Limb (tissue), 2 donors: ENCODE results near the gene OR7G1.
A peak's percentile ranks its signal among the peaks of the same experiment; 100 is the strongest.

Experiments
- DNase-seq, 2 donors: peaks; one replicate each; pipeline ENCODE4 v3.0.0-alpha.2; 2016; ENCODE audit errors: extremely low spot score in 2 of 2

The OR7G1 gene, protein sequence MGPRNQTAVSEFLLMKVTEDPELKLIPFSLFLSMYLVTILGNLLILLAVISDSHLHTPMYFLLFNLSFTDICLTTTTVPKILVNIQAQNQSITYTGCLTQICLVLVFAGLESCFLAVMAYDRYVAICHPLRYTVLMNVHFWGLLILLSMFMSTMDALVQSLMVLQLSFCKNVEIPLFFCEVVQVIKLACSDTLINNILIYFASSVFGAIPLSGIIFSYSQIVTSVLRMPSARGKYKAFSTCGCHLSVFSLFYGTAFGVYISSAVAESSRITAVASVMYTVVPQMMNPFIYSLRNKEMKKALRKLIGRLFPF

DNA sequence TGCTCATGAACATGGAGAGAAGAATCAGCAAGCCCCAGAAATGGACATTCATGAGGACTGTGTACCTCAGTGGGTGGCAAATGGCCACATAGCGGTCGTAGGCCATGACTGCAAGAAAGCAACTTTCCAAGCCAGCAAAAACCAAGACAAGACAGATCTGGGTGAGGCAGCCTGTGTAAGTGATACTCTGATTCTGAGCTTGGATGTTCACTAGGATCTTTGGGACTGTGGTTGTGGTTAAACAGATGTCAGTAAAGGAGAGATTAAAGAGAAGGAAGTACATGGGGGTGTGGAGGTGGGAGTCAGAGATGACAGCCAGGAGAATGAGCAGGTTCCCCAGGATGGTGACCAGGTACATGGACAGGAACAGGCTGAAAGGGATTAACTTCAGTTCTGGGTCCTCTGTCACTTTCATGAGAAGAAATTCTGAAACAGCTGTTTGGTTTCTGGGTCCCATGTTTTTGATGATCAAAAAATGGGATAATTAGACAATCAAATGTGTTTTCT is at the start of gene OR7G1:
Gene OR7G1 (minus strand): TSS at position 457 of the 507 bp plus-strand sequence. CDS start 0 bp downstream, at position 457.
- DNase-seq: no peak

DNA sequence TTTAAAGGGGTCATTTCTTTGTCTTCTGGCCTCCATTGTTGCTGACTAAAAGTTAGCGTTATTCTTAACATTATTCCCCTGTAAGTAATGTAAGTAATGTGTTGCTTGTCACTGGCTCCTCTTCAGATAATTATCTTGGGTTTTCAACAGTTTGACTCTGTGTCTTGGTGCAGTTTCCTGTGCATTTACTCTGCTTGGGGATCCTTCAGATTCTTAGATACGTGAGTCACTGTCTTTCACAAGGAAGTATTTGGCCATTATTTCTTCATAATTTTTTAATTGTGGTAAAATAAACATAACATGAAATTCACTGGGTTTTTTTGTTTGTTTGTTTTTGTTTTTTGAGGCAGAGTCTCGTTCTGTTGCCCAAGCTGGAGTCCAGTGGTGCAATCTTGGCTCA is 49.7 kb upstream of the OR7G1 start:
- no peak for DNase-seq

- no peak for DNase-seq
Observed at GRCh38 chr19:9161427-9161826, 45.9 kb upstream of the OR7G1 start.

GRCh38 chr19:9159891-9160290 is 44.3 kb upstream of the OR7G1 start:
- no peak for DNase-seq

DNA sequence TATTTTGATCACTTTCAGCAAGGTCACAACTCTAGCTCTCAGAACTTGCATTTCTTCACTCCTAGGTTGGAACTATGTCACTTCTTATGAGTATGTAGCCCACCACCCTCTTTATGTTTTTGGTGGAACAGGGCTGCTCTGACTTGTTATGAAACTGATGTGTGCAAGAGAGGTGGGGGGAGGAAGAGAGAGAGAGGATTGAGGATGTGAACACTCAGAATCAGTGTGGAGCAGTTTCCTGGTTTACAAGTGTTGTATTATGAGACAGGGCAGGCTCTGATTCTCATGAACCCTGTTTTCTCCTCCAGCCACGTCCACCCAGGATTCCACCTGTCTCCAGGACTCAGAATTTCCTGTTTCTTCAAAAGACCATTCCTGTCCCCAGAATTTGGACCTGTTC is 40.7 kb upstream of the OR7G1 start:
- no peak for DNase-seq

DNA sequence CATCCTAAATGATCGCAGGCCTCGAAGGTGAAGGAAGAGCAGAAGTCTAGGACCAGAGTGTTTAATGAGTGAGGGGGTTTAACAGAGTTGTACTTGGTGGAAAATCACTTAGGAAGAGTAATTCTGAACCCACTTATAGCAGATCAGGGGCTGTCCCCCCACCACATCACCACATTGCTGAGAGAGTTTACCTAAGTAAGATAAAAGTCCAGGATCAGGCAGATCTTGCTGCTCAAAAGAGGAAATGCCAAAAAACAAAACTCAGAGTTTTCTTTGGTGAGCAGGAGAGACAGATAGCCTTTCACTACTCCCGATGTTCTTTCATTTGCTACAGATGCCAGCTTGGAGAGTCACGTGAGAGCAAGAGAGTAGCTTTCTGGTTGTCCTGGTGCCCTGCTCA is 40.0 kb upstream of the OR7G1 start:
- DNase-seq: no peak

DNA sequence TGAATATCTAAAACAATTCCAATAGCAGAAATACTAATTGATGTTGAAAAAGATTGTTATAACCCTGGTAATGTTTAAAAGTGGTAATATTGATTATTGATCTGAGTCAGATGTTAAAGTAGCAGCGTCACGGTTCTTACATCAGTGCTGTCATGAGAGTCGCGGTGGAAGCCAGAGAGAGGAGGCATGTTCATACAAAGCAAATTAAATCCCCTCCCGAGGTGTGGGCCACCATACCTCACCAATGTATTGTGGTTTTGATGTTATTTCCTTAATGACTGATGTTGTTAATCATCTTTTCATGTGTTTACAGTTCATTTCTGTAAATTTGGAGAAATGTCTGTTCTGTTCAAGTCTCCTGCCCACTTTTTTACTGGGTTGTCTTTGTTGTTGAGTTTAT is 35.8 kb upstream of the OR7G1 start:
- DNase-seq: no peak

GRCh38 chr19:9150650-9151049 is 35.1 kb upstream of the OR7G1 start:
- no peak for DNase-seq

DNA sequence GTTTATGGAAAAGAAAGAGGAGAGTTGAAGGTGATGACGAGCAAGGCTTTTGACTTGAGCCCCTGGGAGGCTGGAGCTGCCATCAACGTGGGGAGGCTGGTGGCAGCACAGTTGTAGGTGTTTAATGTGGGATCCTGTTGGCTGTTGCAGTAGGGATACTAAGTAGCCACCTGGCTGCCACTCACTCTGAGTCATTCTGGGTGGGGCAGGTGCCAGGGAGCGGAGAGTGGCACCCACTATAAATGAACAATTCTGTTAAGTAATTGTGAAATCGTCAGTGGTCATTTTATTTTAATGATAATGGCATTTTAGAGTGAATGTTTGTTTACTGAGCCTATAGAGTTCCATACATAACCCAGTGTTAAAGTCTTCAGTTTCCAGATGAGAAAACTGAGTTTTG is 34.4 kb upstream of the OR7G1 start:
- DNase-seq: no peak

GRCh38 chr19:9148697-9149096 is 33.1 kb upstream of the OR7G1 start:
- DNase-seq: no peak

DNA sequence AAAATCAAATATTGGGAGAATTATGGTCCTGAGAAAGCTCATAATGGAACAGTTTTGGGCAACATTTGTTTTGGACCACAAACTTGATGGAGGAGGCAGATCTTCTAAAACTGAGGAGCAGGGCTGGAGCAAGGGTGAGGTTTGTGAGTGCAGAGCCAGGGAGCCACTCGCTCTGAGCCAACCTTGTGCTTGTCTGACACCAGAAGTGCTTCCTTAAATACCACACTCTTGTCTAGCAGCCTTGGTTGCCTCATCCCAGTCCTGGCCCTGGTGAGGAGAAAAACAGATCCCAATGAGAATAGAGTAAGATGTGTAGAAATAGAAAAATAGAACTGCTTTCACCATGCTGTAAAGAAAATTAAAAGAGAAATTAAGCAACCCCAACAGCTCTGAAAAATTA is 31.3 kb upstream of the OR7G1 start:
- DNase-seq: no peak

DNA sequence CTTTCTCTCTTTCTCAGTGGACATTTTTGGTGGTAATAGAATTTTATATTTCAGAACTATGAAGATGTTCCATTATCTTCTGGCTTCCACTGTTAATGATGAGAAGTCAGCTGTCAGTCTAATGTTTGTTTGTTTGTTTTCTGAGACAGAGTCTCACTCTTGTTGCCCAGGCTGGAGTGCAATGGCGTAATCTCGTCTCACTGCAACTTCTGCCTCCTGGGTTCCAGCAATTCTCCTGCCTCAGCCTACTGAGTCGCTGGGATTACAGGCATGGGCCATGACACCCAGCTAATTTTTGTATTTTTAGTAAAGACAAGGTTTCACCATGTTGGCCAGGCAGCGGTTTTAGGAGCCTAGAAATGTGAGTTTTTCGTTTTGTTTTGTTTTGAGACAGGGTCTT is 29.4 kb upstream of the OR7G1 start:
- DNase-seq: no peak

GRCh38 chr19:9140159-9140874 is 24.8 kb upstream of the OR7G1 start, which contains the start of gene ZNF317:
Gene ZNF317 (plus strand): TSS chr19:9140397. CDS start chr19:9156017, 15,620 bp downstream.
- DNase-seq: peak; percentile 93 to 96

GRCh38 chr19:9139609-9140158 is 24.1 kb upstream of the OR7G1 start:
- no peak for DNase-seq

- DNase-seq: no peak
Observed at GRCh38 chr19:9132422-9132821, 16.9 kb upstream of the OR7G1 start.

DNA sequence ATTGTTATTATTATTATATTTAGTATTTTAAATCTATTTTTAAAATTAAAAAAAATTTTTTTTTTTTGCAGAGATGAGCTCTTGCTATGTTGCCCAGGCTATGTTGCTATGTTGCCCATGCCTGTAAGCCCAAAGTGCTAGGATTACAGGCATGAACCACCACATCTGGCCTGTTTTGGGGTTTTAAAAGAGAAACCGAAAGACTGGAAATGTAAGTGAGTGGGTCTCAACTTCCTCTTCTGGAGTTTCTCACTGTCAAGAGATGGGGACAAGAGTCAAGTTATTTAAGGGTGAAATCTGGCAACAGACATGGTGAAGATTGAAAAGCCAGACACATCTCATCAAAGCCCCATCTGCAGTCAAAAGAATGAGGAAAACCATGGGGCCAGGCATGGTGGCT is 15.4 kb upstream of the OR7G1 start:
- DNase-seq: no peak

GRCh38 chr19:9128171-9128570 is 12.6 kb upstream of the OR7G1 start:
- no peak for DNase-seq

DNA sequence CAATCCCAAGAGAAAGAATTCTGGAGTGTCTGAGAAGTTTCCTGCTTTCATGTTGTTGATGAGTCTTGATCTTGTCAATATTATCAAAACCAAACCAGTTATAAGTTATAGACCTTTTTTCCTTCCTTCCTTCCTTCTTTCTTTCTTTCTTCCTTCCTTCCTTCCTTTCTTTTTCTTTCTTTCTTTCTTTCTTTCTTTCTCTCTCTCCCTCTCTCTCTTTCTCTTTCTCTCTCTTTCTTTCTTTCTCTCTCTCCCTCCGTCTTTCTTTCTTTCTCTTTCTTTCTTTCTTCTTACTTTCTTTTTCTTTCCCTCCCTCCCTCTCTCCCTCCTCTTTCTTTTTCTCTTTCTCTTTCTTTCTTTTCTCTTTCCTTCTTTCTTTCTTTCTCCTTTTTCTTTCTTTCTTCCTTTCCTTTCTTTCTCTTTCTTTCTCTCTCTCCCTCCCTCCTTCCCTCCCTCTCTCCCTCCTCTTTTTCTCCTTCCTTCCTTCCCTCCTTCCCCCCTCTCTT is 11.4 kb upstream of the OR7G1 start, which contains the start of gene OR7G3:
Gene OR7G3 (minus strand): TSS at position 51 of the 506 bp plus-strand sequence. CDS start 0 bp downstream, at position 51.
- DNase-seq: no peak

GRCh38 chr19:9116547-9116946 is 984 bp upstream of the OR7G1 start:
- no peak for DNase-seq

DNA sequence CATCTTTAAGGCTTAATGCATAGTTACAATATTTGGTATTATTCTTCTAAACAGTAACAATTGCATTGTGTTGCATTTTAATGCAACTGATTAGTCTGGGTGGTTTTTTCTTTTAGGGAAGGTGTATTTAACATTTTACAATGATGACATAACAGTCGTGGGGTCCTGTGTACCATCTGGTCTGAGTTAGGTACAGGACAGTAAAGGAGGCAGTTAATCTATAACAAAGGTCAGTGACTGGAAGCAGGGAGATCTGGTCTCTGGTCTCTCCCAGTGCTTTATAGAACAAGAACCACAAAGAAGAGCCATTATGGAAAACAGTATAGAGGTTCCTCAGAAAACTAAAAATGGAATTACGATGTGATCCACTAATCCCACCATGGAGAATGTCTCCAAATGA is 5.6 kb downstream of the OR7G1 start:
- no peak for DNase-seq

- DNase-seq: no peak
Observed at GRCh38 chr19:9107375-9107774, 8.2 kb downstream of the OR7G1 start, which contains the start of gene OR7G2. Gene OR7G2 (minus strand): TSS chr19:9107475. CDS start chr19:9103243, 4,232 bp downstream.

- no peak for DNase-seq
Observed at GRCh38 chr19:9086761-9087160, 28.8 kb downstream of the OR7G1 start, which contains the start of gene OR1M1. Gene OR1M1 (plus strand): TSS chr19:9087061. CDS start chr19:9093245, 6,184 bp downstream.
